HG02970 (cell line): ENCODE results near the gene SRSF11.
"Not testable (repeated sequence)": the region's sequence is repeated elsewhere in the genome, so short reads cannot be mapped to it uniquely, and the experiment has no call there.

Experiments
- ATAC-seq: cut with Tn5 transposase; IDR thresholded peaks from one replicate; pipeline ENCODE4 v1.9.1; 2021; ENCODE audit warnings: mild to moderate bottlenecking, moderate library complexity, moderate number of reproducible peaks; ENCODE audit not compliant: unreplicated experiment, low FRiP score

The SRSF11 gene, protein sequence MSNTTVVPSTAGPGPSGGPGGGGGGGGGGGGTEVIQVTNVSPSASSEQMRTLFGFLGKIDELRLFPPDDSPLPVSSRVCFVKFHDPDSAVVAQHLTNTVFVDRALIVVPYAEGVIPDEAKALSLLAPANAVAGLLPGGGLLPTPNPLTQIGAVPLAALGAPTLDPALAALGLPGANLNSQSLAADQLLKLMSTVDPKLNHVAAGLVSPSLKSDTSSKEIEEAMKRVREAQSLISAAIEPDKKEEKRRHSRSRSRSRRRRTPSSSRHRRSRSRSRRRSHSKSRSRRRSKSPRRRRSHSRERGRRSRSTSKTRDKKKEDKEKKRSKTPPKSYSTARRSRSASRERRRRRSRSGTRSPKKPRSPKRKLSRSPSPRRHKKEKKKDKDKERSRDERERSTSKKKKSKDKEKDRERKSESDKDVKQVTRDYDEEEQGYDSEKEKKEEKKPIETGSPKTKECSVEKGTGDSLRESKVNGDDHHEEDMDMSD

DNA sequence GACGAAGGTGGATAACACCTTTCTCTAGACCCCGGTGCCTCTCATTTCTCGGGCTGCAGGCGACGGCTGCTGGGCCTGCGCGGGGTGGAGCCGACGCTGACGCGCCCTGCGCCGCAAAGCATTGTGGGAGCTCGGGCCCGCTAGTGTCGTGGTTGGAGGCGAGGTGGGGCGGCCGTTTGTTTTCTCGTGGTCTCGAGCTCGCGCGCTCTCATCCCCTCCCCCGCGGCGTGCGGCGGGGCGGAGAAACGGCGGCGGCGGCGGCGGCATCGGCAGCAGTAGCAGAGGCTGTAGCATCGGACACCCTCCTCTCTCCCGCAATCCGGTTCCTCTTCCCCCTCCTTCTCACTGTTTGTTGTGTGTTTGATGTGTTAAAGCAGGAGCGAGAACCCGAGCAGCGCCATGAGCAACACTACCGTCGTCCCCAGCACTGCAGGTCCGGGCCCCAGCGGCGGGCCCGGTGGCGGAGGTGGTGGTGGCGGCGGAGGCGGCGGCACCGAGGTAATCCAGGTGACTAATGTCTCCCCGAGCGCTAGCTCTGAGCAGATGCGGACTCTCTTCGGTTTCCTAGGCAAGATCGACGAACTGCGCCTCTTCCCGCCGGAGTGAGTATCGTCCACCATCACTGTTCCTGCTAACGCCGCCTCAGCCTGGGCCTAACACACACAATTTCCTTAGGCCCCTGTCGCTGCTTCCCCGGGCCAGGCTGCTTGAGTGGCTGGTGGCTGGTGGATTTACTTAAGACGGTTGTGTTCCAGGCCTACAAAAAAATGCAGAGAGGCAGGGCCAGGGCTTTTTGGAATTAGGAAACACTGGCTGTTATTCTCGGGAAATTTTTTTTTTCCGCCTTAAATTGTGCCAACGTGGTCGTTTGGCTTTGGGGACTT is at the start of gene SRSF11:
TSS of gene SRSF11 (plus strand) at position 143 of the 884 bp plus-strand sequence. CDS start at position 400, 257 bp downstream.
- peak; percentile 97 for ATAC-seq

DNA sequence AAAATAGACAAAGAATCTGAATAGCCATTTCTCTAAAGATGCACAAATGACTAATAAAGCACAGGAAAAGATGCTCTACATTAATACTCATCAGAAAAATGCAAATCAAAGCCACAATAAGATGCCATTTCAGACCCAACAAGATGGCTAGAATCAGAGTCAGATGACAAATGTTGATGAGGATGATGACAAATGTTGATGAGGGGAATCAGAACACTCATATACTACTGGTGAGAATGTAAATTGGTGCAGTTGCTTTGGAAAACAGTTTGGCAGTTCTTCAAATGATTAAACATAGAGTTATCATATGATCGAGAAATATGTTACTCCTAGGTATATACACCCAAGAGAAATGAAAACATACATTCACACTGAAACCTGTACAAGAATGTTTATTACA is 49.7 kb upstream of the SRSF11 start:
- no peak for ATAC-seq

DNA sequence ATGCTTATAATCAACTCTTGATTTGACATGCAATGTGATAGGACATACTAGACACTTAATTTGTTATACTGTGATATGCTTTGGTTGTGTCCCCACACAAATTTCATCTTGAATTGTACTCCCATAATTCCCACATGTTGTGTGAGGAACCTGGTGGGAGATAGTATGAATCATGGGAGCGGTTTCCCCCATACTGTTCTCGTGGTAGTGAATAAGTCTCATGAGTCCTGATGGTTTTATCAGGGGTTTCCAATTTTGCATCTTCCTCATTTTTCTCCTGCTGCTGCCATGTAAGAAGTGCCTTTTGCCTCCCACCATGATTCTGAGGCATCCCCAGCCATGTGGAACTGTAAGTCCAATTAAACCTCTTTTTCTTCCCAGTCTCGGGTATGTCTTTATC is 36.0 kb upstream of the SRSF11 start:
- ATAC-seq: not testable (repeated sequence)

GRCh38 chr1:70188522-70188921 is 32.7 kb upstream of the SRSF11 start:
- ATAC-seq: no peak

DNA sequence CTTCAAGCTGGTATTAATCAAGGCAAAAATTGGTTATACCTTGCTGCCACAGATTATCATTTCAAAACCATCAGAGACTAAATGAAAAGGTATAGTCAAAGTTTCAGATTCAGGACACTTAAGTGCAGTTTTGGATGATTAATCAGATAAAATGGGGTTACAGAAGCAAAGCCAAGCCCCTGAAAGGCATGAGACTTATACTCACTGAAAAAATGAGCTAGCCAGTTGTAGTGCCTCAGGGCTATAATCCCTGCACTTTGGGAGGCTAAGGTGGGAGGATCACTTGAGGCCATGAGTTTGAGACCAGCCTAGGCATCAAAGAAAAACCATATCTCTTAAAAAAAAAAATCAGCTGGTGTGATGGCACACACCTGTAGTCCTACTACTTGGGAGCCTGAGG is 31.0 kb upstream of the SRSF11 start:
- ATAC-seq: no peak

DNA sequence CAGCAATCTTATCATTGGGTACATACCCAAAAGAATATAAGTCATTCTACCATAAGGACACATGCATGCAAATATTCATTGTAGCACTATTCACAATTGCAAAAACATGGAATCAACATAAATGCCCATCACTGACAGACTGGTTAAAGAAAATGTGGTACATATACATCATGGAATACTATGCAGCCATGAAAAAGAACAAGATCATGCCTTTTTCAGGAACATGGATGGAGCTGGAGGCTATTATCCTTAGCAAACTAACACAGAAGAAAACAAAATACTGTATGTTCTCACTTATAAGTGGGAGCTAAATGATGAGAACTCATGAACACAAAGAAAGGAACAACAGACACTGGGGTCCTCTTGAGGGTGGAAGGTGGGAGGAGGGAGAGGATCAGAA is 28.7 kb upstream of the SRSF11 start:
- not testable (repeated sequence) for ATAC-seq

DNA sequence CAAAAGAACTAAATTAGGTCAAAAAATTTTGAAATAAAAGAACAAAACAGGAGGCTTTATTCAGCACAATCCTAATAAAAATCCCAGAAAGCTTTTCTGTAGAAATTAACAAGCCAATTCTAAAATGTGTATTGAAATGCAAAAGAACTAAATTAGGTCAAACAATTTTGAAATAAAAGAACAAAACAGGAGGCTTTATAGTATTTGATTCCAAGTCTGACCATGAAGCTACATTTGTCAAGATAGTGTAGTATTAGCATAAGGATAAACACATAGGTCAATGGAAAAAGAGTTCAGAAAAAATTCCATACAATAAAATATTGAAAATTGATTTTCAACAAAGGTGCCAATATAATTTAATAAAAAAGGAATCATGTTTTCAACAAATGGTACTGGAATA is 26.6 kb upstream of the SRSF11 start:
- ATAC-seq: no peak

GRCh38 chr1:70195342-70195741 is 25.8 kb upstream of the SRSF11 start:
- no peak for ATAC-seq

DNA sequence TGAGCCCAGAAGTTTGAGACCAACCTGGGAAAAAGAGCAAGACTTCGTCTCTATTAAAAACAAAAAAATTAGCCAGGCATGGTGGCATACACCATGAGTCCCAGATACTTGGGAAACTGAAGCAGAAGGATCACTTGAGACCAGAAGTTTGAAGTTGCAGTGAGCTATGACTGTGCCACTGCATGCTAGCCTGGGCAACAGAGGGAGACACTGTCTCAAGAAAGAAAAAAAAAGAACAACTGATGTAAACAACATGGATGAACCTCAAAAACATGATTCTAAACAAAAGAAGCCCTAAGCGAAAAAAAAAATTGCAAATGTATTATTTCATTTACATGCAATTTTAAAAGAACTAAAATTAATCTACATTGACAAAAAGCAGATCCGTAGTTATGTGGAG is 24.8 kb upstream of the SRSF11 start:
- ATAC-seq: no peak

DNA sequence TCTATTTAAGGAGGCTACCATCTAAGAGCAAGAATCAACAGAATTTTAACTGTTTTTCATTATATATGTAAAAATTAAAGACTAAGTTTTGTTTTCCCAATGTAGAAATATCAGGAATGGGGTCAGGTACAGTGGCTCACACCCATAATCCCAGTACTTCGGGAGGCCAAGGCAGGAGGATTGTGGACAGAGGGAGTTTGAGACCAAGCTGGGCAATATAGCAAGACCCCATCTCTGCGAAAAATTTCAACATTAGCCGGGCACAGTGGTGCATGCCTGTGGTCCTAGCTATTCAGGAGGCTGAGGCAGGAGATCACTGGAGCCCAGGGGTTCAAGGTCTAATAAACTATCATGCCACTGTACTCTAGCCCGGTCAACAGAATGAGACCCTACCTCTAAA is 21.1 kb upstream of the SRSF11 start:
- no peak for ATAC-seq

DNA sequence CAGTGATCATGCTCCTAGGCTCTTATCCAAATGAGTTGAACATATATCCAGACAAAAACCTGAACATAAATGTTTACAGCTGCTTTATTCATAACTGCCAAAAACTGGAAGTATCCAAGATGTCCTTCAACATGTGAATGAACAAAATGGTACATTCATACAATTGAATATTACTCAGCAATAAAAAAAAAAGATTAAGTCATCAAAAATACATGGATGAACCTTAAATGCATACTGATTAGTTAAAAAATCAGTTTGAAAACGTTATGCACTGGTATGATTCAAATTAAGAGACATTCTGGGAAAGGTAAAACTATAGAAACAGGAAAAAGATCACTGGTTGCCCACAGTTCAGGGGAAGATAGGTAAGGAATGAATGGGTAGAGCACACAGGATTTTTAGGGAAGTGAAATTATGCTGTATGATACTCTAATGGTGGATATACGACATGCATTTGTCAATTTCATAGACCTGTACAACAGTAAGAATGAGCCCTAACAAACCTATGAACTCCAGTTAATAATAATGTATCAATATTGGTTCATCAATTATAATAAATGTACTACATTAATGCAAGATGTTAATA is 18.9 kb upstream of the SRSF11 start:
- no peak for ATAC-seq

DNA sequence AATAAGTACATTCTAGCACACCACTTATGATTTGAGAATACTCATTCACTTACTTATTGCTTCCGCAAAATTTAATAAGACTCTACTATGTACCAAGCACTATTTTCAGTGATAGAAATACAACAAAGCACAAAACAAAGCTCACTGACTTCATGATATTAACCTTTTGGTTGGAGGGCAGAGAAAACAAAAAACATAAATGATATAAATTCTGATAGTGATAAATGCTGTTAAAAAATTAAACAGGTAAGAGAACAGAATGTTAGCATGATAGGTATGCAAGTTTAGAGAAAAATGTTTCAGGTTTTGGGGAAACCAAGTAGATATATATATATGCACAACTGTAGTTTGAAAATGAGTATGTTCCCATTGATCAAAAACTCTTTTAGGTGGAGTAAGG is 17.0 kb upstream of the SRSF11 start:
- ATAC-seq: no peak

DNA sequence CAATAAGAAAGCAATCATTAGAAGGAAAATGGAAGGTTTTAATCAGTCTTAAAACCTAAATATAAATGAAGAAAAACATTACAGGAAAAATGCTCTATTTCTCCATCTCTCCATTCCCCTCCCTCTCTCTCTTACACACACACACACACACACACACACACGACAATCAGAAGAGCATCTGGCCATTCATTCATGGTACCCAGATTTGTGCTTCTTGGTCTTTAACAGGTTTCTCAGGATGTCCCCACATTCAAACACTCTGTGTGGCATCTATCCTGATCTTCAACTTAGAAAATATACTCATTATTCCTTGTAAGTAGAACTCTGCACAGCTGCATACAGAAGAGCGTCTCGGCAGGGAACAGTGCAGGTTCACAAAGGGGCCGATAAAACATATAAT is 16.6 kb upstream of the SRSF11 start:
- ATAC-seq: no peak

GRCh38 chr1:70205071-70205433 is 16.1 kb upstream of the SRSF11 start:
- no peak for ATAC-seq

- ATAC-seq: peak; percentile 92
Measured at GRCh38 chr1:70205434-70206118, 15.6 kb upstream of the SRSF11 start, which contains the start of gene LRRC40. TSS of gene LRRC40 (minus strand) at chr1:70205579. CDS start at chr1:70205540, 39 bp downstream.

GRCh38 chr1:70206833-70207232 is 14.3 kb upstream of the SRSF11 start:
- ATAC-seq: not testable (repeated sequence)

DNA sequence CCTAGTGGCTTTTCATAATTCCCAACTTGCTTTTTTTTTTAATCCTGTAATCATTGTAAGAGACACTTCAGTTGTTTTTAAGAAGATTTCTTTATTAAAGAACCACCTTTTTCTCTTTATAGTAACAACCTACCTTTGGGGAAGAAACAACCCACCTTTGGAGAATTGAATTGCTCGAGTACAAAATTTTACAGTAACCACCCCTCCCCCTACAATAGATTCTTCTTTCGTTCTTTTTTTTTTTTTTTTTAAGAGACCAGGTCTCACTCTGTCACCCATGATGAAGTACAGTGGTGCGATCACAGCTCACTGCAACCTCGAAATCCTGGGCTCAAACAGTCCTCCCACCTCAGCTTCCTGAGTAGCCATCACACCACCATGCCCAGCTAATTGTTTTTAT is 13.7 kb upstream of the SRSF11 start:
- no peak for ATAC-seq

DNA sequence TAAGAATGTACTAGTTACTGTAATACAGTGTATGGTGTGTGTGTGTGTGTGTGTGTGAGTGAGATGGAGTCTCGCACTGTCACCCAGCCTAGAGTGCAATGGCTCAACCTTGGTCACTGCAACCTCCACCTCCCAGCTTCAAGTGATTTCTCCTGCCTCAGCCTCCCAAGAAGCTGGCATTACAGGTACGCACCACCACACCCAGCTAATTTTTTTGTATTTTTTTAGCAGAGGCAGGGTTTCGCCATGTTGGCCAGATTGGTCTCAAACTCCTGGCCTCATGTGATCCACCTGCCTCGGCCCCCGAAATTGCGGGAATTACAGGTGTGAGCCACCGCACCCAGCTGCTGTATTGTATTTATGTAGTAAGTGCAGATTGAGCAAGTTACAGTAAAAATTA is 12.9 kb upstream of the SRSF11 start:
- no peak for ATAC-seq

DNA sequence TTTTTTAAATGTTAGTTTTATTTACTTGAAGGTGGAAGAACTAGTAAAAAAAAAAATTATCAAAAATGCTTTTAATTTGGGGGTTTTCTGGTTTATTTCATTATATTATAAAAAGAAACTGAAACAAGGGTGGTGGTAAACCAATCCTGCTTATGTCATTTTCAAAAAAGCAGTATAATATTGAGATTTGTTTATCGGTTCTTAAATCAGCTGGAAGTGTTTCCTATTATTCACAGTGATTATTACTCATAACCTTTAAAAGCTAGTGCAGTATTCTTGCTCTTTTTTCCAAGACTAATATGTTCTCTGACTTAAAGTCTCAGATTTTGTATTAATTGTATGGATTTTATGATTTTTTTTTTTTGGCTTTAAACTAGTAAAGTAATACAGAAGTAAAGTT is 10.4 kb upstream of the SRSF11 start:
- ATAC-seq: no peak

GRCh38 chr1:70211541-70211940 is 9.6 kb upstream of the SRSF11 start:
- ATAC-seq: no peak
